NOMO-1 (cell line): Measurements from ENCODE around the gene PNCK.
"Not testable (repeated sequence)": the region's sequence is repeated elsewhere in the genome, so short reads cannot be mapped to it uniquely, and the experiment has no call there.

Experiments used
- DNase-seq, 2 experiments: peaks; one replicate each; lab custom pipeline; 2025; ENCODE audit not compliant: unreplicated experiment in 2 of 2; lab: John Stamatoyannopoulos, UW

PNCK gene

GRCh38 chrX:153673428-153674218, at the start of gene PNCK:
TSS of gene PNCK (minus strand) at chrX:153673813. CDS start at chrX:153673076, 737 bp downstream.
- DNase-seq: no peak

- peak in 1 of 2 experiments; percentile 20 for DNase-seq
These were observed 49.2 kb upstream of the PNCK start for GRCh38 chrX:153722704-153723350.

- no peak for DNase-seq
These were observed 46.1 kb upstream of the PNCK start for GRCh38 chrX:153719701-153720100.

GRCh38 chrX:153719238-153719637, 45.6 kb upstream of the PNCK start:
- no peak for DNase-seq

GRCh38 chrX:153717445-153717844, 43.8 kb upstream of the PNCK start:
- no peak for DNase-seq

- no peak for DNase-seq
These were observed 40.6 kb upstream of the PNCK start for GRCh38 chrX:153714256-153714655.

GRCh38 chrX:153709726-153710674, 36.4 kb upstream of the PNCK start:
- DNase-seq: no peak

- DNase-seq: peak; percentile 10 to 23
These were observed 34.8 kb upstream of the PNCK start for GRCh38 chrX:153708415-153708814.

- no peak for DNase-seq
These were observed 33.8 kb upstream of the PNCK start for GRCh38 chrX:153707406-153707805.

GRCh38 chrX:153706799-153707198, 33.2 kb upstream of the PNCK start:
- DNase-seq: no peak

GRCh38 chrX:153705403-153706060, 31.9 kb upstream of the PNCK start:
- not testable (repeated sequence) for DNase-seq

- DNase-seq: not testable (repeated sequence)
These were observed 31.2 kb upstream of the PNCK start for GRCh38 chrX:153704631-153705402.

GRCh38 chrX:153704021-153704526, 30.5 kb upstream of the PNCK start:
- no peak for DNase-seq

- DNase-seq: no peak
These were observed 29.4 kb upstream of the PNCK start for GRCh38 chrX:153703036-153703370.

GRCh38 chrX:153702336-153703035, 28.9 kb upstream of the PNCK start:
- no peak for DNase-seq

- DNase-seq: no peak
These were observed 28.1 kb upstream of the PNCK start for GRCh38 chrX:153701706-153702105.

GRCh38 chrX:153700967-153701366, 27.4 kb upstream of the PNCK start:
- DNase-seq: no peak

- DNase-seq: no peak
These were observed 26.8 kb upstream of the PNCK start for GRCh38 chrX:153700376-153700945.
